Upper lobe of left lung (tissue), 6 donors: ENCODE results near the gene MPC1. TPM values are rescaled to one million over a fixed set of nuclear protein-coding genes. Genes with fewer than 3 reads are reported as not detected.
A peak's percentile ranks its signal among the peaks of the same experiment; 100 is the strongest.

Experiments
- ATAC-seq, 2 donors: fragments of 200-7000 bp; cut with Tn5 transposase; one replicate each; pipeline ENCODE4 v1.9.1; 2022; ENCODE audit warnings: mild to moderate bottlenecking in 2 of 2, moderate library complexity in 2 of 2; ENCODE audit not compliant: low FRiP score in 2 of 2
- DNase-seq, 2 donors: peaks; one replicate each; pipeline ENCODE4 v3.0.0-alpha.2; 2019 to 2020
- H3K27ac ChIP-seq, 4 donors: fragments of 200-600 bp; sonication (generic); one replicate each; pipeline ENCODE4 v1.5.1; 2016 to 2019
- H3K27me3 ChIP-seq, 4 donors: fragments of 200-600 bp; sonication (generic); one replicate each; pipeline ENCODE4 v1.5.1; 2017 to 2019
- H3K36me3 ChIP-seq, 4 donors: fragments of 200-600 bp; sonication (generic); one replicate each; pipeline ENCODE4 v1.5.1; 2016 to 2019
- H3K4me1 ChIP-seq, 4 donors: fragments of 200-600 bp; sonication (generic); one replicate each; pipeline ENCODE4 v1.5.1; 2018 to 2019
- H3K4me3 ChIP-seq, 4 donors: fragments of 200-600 bp; sonication (generic); one replicate each; pipeline ENCODE4 v1.5.1; 2017 to 2019; ENCODE audit warnings: mild to moderate bottlenecking in 2 of 4, moderate library complexity in 1 of 4
- H3K9me3 ChIP-seq, 4 donors: fragments of 200-600 bp; sonication (generic); one replicate each; pipeline ENCODE4 v1.5.1; 2018 to 2019
- EP300 ChIP-seq, 4 donors: sonication (generic); formaldehyde crosslinking; IDR thresholded peaks; one replicate each; pipeline ENCODE4 v1.5.1; 2017; ENCODE audit warnings: antibody characterized with exemption in 4 of 4, control low read depth in 2 of 4
- POLR2A ChIP-seq, 4 donors: fragments of 450-650 bp; IDR thresholded peaks; one replicate each; pipeline ENCODE4 v1.5.1; 2016 to 2017; ENCODE audit warnings: antibody characterized with exemption in 4 of 4, mild to moderate bottlenecking in 2 of 4
- POLR2AphosphoS5 ChIP-seq, 2 donors: sonication (generic); formaldehyde crosslinking; IDR thresholded peaks; one replicate each; pipeline ENCODE4 v1.5.1; 2017; ENCODE audit warnings: antibody characterized with exemption in 2 of 2
- WGBS, 2 donors: methylation state at CpG; one replicate each; pipeline ENCODE4 v1.1.5; 2017 to 2018; 5-methylcytosine and 5-hydroxymethylcytosine counted together
- total RNA-seq, 6 donors: library from RNA; depleted of rRNA in 4 of 6; stranded (reverse); fragments of >200 nt in 4 of 6; gene quantifications; one replicate each; pipeline versions ENCODE4 v1.1.0 to v1.2.1, GENCODE V29; 2016 to 2021
- TF ChIP-seq, protein P1 (sequence below), 6 experiments: fragments of 450-650 bp in 4 of 6; fragments of 200-600 bp in 2 of 6; sonication (generic) in 2 of 6; IDR thresholded peaks; one replicate each; pipeline ENCODE4 v1.5.1; 2016 to 2019; ENCODE audit warnings: antibody characterized with exemption in 6 of 6
- donor health status: DM: no; HTN: no; CAD: no; lungs with moderate emphysema.
- donor health status: DM: no; HTN: yes; CAD: no; lungs with severe emphysema.

MPC1 gene
- total RNA-seq, 6 donors from 2014 or later: 17.8 to 74.2 (median 50.7) TPM

DNA sequence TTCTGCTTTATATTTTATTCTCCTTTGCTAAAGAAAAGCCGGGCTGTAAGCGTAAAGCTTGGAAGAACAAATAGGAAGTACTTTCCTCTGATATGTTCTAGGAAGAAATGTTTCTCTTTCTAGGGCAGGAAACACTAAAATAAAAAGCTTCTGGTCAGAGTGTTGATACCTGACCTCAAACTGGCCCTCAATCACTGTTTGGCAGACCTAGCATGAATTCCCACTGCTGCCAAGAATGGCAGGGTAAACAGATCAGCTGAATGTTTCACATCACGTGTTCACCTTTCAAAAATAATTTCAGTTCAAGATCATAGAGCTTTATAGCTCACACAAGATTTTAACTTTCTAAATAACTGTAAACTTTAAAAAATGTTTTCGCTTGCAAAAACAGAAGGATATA, 2.9 kb downstream of the MPC1 start:
- no peaks in the 10 kb centered on the region for H3K36me3 ChIP-seq
- no peaks in the 10 kb centered on the region for H3K27me3 ChIP-seq
- H3K4me3 ChIP-seq: no peak overlapping the region
- TF ChIP-seq, protein P1, sequence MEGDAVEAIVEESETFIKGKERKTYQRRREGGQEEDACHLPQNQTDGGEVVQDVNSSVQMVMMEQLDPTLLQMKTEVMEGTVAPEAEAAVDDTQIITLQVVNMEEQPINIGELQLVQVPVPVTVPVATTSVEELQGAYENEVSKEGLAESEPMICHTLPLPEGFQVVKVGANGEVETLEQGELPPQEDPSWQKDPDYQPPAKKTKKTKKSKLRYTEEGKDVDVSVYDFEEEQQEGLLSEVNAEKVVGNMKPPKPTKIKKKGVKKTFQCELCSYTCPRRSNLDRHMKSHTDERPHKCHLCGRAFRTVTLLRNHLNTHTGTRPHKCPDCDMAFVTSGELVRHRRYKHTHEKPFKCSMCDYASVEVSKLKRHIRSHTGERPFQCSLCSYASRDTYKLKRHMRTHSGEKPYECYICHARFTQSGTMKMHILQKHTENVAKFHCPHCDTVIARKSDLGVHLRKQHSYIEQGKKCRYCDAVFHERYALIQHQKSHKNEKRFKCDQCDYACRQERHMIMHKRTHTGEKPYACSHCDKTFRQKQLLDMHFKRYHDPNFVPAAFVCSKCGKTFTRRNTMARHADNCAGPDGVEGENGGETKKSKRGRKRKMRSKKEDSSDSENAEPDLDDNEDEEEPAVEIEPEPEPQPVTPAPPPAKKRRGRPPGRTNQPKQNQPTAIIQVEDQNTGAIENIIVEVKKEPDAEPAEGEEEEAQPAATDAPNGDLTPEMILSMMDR (IDR thresholded peaks at IDR 0.05): no peak
- no peak for TF ChIP-seq EP300 (IDR thresholded peaks at IDR 0.05)
- TF ChIP-seq POLR2A (IDR thresholded peaks at IDR 0.05): no peak
- TF ChIP-seq POLR2AphosphoS5 (IDR thresholded peaks at IDR 0.05): no peak
- H3K4me1 ChIP-seq: peaks cover 10 to 32% (median 17%) of the 10 kb centered on the region in 4 donors
- ATAC-seq (no peak), DNase-seq (peak in 1 of 2 donors; percentile 58)
- 57 to 66% methylated on average over 4 of the region's 4 CpGs for WGBS, 2 donors
- no peaks in the 10 kb centered on the region for H3K9me3 ChIP-seq
- no peak overlapping the region for H3K27ac ChIP-seq

DNA sequence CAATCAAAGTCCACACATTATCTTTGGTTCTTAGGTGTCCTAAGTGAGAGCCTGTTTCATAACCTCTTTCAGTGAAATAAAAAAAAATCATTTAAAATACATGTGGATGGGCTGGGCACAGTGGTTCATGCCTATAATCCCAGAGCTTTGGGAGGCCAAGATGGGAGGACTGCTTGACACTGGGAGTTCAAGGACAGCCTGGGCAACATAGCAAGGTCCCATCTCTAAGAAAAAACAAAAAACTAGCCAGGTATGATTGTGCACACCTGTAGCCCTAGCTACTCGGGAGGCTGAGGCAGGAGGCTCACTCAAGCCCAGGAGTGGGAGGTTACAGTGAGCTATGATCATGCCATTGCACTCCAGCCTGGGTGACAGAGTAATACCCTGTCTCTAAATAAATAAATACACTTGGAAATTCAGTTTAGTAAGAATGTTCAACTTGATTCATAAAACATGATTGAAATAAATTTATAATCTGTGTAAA, 3.6 kb downstream of the MPC1 start:
- WGBS, 2 donors: 86 to 100% methylated on average over 1 of the region's 1 CpG
- TF ChIP-seq EP300 (IDR thresholded peaks at IDR 0.05) (no peak), POLR2A (IDR thresholded peaks at IDR 0.05) (no peak), POLR2AphosphoS5 (IDR thresholded peaks at IDR 0.05) (no peak)
- TF ChIP-seq, protein P1 (IDR thresholded peaks at IDR 0.05): no peak

DNA sequence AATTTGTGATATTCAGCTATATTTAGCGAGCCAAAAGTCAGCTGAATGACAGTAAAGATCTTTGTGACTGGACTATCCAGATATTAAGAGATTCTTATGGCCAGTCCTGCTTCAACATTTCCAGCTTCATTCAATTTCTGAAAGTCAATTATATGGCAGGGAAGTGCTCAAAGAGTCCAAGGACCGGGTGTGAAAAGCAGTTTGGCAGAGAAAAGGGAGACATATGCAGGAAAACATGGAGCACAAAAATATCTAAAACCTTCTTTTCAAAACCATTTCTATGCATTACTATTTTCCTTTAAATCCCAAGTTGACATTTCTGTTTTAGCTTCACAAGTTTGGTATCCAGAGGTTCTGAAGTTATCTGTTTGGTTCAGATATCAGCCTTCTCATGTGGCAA, 5.0 kb downstream of the MPC1 start:
- Histone ChIP-seq H3K27ac (no peak overlapping the region), H3K27me3 (no peaks in the 10 kb centered on the region), H3K4me3 (no peak overlapping the region), H3K9me3 (no peaks in the 10 kb centered on the region), H3K36me3 (no peaks in the 10 kb centered on the region), H3K4me1 (peaks cover 5 to 24% (median 10%) of the 10 kb centered on the region in 4 donors)
- ATAC-seq: no peak
- no peak for DNase-seq
- WGBS, 2 donors: 49 to 76% methylated on average over 2 of the region's 2 CpGs
- TF ChIP-seq, protein P1 (IDR thresholded peaks at IDR 0.05): no peak
- TF ChIP-seq POLR2AphosphoS5 (IDR thresholded peaks at IDR 0.05) (no peak), EP300 (IDR thresholded peaks at IDR 0.05) (no peak), POLR2A (IDR thresholded peaks at IDR 0.05) (no peak)

More for the DNA sequence above, 3.6 kb downstream of the MPC1 start:
- Histone ChIP-seq H3K27ac (no peak overlapping the region), H3K9me3 (no peaks in the 10 kb centered on the region), H3K4me3 (no peak overlapping the region), H3K27me3 (no peaks in the 10 kb centered on the region), H3K36me3 (no peaks in the 10 kb centered on the region), H3K4me1 (peaks cover 8 to 29% (median 15%) of the 10 kb centered on the region in 4 donors)
- ATAC-seq: no peak
- DNase-seq: no peak

DNA sequence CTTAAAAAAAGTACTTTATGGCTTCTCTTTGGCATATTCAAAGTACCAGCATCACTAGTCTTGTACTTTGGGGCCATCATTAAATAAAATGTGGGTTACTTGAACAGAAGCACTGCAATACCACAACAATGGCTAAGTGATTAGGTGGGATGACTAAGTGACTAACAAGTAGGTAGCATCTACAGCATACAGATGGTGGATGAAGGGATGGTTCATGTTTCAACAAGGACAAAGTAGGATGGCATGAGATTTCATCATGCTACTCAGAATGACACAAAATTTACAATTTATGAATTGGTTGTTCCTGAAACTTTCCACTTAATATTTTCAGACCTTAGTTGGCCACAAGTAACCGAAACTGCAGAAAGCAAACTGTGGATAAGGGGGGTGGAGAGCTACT, 7.7 kb downstream of the MPC1 start:
- H3K27ac ChIP-seq: no peak overlapping the region
- WGBS, 2 donors: 89 to 91% methylated on average over 1 of the region's 1 CpG
- no peak overlapping the region for H3K4me3 ChIP-seq
- peaks cover 0 to 7% (median 2%) of the 10 kb centered on the region in 4 donors for H3K4me1 ChIP-seq
- H3K27me3 ChIP-seq: no peaks in the 10 kb centered on the region
- TF ChIP-seq, protein P1 (IDR thresholded peaks at IDR 0.05): no peak
- no peaks in the 10 kb centered on the region for H3K9me3 ChIP-seq
- no peaks in the 10 kb centered on the region for H3K36me3 ChIP-seq
- DNase-seq (no peak), ATAC-seq (no peak)

DNA sequence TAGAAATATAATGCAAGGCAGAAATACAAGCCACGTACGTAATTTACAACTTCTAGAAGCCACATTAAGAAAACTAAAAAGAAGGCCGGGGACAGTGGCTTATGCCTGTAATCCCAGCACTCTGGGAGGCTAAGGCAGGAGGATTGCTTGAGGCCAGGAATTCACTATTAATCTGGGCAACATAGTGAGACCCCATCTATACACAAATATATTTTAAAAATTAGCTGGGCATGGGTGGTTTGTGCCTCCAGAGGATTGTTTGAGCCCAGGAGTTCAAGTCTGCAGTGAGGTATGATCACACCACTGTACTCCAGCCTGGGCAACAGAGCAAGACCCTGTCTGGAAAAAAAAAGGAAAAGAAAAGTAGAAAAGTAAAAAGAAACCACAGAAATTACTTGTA, 12.3 kb downstream of the MPC1 start:
- no peak for DNase-seq
- no peak for ATAC-seq
- no peaks in the 10 kb centered on the region for H3K4me1 ChIP-seq
- H3K36me3 ChIP-seq: peaks cover 0 to 19% (median 5%) of the 10 kb centered on the region in 4 donors
- WGBS, 2 donors: 98% methylated on average over 3 of the region's 3 CpGs
- TF ChIP-seq, protein P1 (IDR thresholded peaks at IDR 0.05): no peak
- TF ChIP-seq POLR2A (IDR thresholded peaks at IDR 0.05) (no peak), POLR2AphosphoS5 (IDR thresholded peaks at IDR 0.05) (no peak), EP300 (IDR thresholded peaks at IDR 0.05) (no peak)
- no peak overlapping the region for H3K27ac ChIP-seq
- no peaks in the 10 kb centered on the region for H3K27me3 ChIP-seq
- H3K9me3 ChIP-seq: no peaks in the 10 kb centered on the region
- no peak overlapping the region for H3K4me3 ChIP-seq
